Midbrain (tissue), 1 donor: ENCODE data around the gene MAP1LC3A.

Experiments
- DNase-seq: peaks from one replicate; lab custom pipeline; 2025; lab: John Stamatoyannopoulos, UW

Gene MAP1LC3A

DNA sequence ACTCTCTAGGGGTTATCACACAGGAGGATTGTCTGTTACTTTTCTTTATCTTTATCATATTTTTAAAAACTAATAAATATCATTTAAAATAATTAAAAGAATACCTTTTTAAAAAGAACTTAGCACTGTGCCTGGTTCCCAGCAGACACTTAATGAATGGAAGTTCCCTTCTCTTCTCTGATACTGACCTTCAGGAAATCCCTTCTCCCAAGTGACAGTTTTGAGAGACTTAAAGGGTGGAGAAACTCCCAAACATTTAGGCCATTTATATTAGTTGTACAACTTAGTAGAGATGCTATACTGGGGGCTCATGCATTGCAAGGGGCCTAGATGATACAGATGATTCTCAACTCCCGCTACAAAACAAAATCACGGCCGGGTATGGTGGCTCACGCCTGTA, 18.5 kb downstream of the MAP1LC3A start:
- DNase-seq = no peak

- no peak for DNase-seq
These were observed 19.5 kb downstream of the MAP1LC3A start for GRCh38 chr20:34578025-34578424.

DNA sequence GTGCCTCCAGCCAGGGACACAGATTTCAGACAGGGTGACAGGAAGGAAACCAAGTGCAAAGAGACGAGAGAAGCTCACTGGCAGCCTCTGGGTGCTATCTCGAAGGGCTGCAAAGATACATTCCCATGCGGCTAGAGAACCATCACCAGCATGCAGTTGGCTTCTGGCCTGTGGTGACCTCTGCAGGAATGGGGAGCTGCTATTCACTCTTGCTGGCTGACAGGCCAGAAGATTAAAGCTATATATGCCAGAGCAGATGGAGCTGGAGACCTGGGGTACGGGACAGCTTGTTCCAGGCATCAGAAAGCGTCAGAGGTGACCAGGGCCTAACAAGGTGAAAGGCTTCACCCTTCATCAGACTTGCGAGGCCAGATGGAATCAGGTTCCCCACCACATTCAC, 20.0 kb downstream of the MAP1LC3A start:
- DNase-seq = peak; percentile 14

GRCh38 chr20:34579191-34579978, 20.9 kb downstream of the MAP1LC3A start:
- DNase-seq = peak; percentile 88

GRCh38 chr20:34579979-34580940, 21.7 kb downstream of the MAP1LC3A start:
- DNase-seq = peak; percentile 13

GRCh38 chr20:34581341-34582184, 23.0 kb downstream of the MAP1LC3A start:
- peak; percentile 57 for DNase-seq

DNA sequence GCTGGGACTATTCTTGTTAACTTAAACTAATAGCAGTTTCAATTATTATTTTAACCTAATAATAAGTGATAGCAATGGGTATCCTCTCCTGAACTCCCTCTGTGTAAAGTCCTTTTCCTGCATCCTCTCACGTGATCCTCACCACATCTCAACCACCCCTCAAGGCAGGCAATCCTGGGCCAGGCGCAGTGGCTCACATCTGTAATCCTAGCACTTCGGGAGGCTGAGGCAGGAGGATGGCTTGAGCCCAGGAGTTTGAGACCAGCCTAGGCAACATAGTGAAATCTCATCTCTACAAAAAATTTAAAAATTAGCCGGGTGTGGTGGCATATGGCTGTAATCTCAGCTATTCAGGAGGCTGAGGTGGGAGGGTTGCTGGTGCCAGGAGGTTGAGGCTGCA, 23.7 kb downstream of the MAP1LC3A start:
- no peak for DNase-seq

GRCh38 chr20:34582911-34583310, 24.4 kb downstream of the MAP1LC3A start:
- DNase-seq = no peak

- no peak for DNase-seq
These were observed 25.0 kb downstream of the MAP1LC3A start for GRCh38 chr20:34583544-34583943.

- DNase-seq = no peak
These were observed 26.5 kb downstream of the MAP1LC3A start for GRCh38 chr20:34585019-34585418.

DNA sequence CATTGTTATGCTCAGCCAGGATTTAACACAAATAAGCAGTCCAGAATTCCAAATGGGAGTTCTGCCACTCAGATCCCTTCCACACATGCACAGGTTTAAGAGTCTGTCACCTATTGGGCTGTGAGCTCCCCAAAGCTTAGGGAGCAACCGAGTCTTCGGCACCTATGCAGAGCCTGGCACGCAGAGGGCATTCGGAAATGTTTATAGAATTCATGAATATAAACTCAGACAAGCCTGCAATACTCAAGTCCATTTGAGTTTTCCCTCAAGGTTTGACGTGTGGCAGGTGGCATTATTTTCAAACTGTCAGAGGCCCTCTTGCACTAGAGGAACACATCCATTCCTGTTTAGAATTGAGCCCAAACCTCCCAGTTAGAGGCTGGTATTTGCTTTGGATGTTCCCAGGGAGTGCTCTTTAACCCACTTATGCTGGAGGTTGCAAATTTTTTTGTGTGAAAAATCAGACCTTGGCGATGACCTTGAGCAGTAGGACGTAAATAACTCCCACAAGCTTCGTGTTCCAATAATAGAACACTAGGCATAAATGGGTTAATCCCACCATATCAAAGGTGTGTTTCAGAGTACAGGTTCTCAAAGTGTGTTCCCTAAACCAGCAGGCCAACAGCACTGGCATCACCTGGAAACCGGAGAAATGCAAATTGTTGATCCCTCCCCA, 28.1 kb downstream of the MAP1LC3A start:
- DNase-seq = no peak

GRCh38 chr20:34595377-34596184, 37.1 kb downstream of the MAP1LC3A start:
- DNase-seq = no peak

DNA sequence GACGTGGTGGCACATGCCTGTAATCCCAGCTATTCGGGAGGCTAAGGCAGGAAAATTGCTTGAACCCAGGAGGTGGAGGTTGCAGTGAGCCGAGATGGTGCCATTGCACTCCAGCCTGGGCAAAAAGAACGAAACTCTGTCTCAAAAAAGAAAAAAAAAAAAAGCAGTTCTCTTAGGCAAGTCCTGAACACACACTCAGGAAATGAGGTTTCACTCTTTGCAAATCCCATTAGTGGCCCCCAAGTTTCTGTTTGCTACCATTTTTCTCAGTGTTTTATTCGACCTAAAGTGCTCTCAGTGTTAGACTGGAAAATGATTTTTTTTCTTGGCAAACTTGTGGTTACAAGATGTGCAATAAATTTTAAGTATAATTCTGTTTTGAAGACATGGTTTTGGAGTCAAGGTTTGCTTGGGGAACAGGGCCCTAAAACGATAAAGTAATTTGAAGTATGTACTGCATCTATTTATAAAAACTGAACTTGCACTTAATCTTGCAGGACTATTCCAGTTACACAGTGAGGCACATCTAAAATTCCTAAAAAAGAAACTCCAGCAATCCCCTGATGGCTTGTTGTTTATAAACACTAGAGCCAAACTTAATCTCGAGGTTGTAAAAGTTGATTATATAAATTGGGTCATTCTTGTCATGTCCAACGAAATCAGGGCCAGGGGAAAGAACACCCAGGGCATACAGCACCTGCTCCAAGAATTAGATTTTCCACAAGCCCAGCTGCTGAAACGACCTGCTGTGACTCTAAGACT, 42.6 kb downstream of the MAP1LC3A start:
- no peak for DNase-seq

DNA sequence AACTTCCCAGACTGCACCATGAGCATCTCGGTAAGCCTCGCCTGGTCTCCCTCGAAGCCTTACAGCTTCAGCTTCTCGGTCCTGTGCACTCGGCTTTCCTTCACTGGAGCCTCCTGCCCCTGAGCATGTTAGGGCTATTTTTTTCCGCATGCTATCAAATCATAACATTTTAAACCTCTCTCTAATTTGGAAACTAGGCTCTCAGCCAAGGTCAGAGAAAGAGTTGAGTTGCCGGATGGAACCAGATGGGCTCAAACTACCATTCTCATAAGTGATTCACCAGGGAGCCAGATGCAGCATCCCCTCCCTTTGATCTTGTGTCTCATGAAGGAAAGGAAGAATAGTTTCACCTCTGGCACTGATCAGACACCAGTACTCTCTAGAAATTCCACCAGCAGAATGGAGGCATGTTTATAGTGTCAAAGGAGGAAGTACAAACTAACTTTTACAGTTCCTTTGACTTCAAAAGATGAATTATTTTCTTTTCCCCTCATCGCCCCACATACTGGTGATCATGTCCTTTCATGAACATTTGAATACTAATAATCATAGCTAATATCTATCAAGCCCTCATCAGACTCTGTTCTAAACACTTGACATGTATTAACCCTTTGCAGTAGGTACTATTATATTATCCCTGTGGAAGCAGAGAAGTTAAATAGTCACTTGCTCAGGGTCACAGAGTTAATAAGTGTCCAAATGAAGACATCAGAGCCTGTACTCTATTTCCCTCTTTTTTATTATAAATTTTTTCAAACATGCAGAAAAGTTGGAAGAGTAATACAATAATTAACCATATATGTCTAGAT, 46.7 kb downstream of the MAP1LC3A start:
- no peak for DNase-seq

- DNase-seq = no peak
These were observed 48.5 kb downstream of the MAP1LC3A start for GRCh38 chr20:34607066-34607465.
